ENCODE results near the gene SCMH1.

The SCMH1 gene

DNA sequence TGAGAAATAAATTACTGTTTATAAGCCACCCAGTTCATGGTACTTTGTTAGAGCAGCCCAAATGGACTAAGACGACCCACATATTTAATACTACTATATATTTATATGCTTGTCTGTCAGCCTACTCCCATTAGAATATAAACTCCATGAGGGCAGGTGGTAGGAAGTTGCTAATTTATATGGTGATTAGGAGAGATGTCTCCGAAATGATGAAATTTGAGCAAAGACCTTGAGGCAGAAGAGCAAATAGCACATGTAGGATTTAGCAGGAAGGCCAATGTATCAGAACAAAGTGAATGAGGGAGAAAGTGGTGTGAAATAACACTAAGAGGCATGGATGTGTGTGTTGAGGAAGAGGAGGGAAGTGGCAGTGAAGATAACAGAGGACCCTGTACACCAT lies 210.0 kb downstream of the SCMH1 start:
- no peak for DNase-seq (ENCODE audit: low read depth in 2 of 3, low spot score in 1 of 3)

GRCh38 chr1:41030872-41031616 lies 211.1 kb downstream of the SCMH1 start:
- DNase-seq (ENCODE audit: low read depth in 2 of 3, low spot score in 1 of 3), result no peak

DNA sequence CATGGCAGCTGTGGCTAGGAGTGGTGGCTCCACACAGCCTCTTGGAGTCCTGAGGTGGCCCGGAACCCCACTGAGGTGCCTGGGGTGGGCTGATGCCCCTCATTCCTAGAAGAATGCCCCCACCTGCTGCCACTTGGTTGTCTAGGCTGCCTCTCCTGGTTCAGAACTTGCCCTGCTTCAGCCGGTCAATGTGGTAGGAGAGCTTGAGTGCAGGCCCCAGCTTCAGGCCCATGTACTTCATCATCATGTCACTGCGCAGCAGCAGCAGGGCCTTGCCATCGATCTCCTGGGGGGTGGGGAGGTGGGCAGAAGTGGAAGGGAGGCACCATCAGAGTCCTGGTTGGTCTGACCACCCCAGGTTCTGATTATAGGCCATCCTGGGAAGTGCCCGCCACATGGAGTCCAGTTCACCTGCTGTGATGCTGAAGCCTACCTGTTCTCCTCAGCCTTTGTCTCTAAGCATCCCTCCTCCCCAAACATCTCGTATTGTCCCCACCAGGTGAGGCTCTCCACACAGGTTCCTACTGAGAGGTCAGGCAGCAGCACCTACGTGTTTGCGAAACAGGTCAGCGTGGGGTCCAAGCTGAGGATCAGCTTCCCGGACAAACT lies 214.0 kb downstream of the SCMH1 start:
- no peak for DNase-seq (ENCODE audit: low read depth in 2 of 3, low spot score in 1 of 3)

GRCh38 chr1:41025979-41026819 lies 215.9 kb downstream of the SCMH1 start:
- DNase-seq (ENCODE audit: low read depth in 2 of 3, low spot score in 1 of 3), result no peak

- no peak for DNase-seq (ENCODE audit: low read depth in 2 of 3, low spot score in 1 of 3)
These were observed 217.2 kb downstream of the SCMH1 start for GRCh38 chr1:41024953-41025352.

- DNase-seq (ENCODE audit: low read depth in 2 of 3, low spot score in 1 of 3), result no peak
These were observed 218.7 kb downstream of the SCMH1 start for GRCh38 chr1:41023279-41023990.

DNA sequence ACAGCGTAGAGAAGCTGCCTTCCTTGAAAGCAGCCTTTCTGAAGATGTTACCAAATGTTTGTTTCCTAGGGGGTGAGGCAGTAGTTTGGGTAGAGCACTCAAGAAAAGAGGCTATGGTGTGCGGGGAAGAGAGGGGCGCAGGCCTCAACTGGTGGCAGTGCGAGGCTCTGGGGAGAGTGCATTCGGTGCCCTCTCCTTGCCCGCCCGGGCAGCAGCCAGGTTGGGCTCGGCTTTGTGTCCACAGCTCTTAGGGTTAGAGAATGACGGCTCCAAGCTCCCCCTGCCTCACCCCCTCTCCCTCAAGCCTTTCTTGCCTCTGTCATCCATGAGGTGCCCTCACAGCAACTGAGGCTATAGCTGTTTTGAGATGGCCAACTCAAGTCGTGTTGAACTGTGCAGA lies 219.7 kb downstream of the SCMH1 start:
- no peak for DNase-seq (ENCODE audit: low read depth in 2 of 3, low spot score in 1 of 3)

DNA sequence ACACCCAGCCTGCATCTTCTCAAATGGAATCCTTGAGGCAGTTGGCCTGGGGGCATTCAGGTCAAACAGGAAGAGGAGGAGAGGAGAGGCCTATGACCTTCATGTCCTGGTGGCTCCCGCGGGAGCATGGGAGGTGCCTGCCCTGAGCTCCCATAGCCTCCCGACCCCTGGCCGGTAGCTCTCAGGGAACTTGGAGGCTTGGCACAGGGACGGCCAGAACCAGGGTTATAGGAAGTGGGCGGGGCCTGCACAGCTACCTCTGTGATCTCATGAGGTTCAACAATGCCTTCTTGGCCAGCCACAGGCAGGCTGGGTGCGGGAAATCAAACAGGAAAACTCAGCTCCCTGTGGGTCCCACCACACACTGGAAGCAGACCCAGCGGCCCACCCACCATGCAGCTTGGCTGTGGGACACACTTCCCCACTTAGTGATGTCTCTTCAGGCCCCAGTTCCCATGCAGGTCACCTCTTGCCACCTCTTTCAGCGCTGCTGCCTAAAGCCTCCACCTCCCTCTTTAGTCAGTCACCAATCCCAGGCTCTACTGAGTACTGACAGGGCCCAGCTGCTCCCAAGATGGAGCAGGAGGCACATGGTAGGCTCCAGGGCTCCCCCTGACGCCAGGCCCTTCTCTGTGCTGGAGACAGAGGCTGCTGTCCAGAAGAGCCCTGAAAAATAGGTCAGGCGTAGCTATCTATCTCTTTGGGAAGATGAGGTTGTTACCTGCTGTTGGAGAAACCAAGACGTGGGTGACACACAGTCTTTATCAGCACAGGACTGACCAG lies 220.4 kb downstream of the SCMH1 start, which contains the start of gene SLFNL1:
Gene SLFNL1, minus strand, starts transcription at position 200 of the 783 bp plus-strand sequence. CDS start 1,065 bp downstream, outside the sequence.
- DNase-seq (ENCODE audit: low read depth in 2 of 3, low spot score in 1 of 3), result no peak

DNA sequence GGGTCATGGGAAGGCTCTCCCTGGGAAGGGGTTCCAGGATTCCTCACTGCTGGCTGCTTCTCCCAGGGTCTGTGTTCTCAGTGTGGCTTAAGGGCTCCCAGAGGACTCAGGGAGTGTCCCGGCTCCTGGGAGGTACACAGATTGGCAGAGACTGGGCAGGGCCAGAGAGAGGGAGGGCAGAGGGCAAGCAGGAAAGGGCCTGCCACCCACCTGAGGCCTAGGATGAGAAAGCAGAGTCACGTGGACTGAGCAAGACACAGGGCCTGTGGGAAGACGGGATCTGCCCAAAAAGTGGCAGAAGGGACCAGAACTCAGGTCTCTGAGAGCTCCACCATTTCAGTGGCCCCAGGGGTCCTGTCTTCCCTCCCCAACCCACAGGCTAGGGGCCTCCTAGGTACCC lies 221.5 kb downstream of the SCMH1 start:
- no peak for DNase-seq (ENCODE audit: low read depth in 2 of 3, low spot score in 1 of 3)

DNA sequence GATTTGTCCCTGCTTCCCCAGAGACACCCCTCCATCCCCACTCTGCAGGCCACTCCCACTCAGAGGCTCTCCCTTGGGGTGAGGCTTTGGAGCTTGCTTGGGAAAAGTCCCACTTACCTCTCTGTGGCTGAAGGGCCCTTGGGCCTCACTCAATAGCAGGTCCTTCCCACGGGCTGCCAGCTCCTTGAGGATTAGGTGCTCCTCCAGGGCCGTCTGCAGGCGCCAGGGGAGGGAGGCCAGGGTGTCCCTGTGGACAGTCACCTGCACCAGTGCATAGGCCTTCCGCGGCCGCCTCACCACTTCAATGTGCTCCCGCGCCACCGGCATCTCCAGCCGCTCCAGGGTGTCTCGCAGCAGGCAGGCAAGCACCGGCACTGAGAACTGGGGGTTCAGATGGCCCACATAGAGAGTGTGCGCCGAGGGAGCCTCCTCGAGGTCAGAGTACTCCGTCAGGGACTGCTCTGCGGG lies 222.0 kb downstream of the SCMH1 start:
- DNase-seq (ENCODE audit: low read depth in 2 of 3, low spot score in 1 of 3), result no peak

- DNase-seq (ENCODE audit: low read depth in 2 of 3, low spot score in 1 of 3), result no peak
These were observed 222.8 kb downstream of the SCMH1 start for GRCh38 chr1:41019353-41019745.

DNA sequence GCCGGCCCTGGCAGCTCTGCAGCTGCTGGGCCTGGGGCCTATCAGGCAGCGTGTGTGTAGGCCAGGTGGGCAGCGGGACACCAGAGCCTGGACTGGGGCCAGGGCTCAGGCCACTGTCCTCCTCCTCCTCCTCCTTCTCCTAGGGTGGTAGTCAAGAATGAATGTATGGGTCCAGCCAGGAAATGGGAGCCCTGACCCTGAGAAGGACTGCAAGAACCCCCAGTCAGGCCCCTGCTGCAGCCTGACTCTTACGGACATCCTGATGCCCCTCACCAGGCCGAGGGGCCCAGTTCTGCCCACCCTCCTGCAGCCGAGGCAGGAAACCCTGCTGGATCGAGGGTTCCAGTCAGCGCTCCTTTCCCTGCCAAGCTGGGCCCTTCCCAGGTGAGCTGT lies 224.1 kb downstream of the SCMH1 start:
- no peak for DNase-seq (ENCODE audit: low read depth in 2 of 3, low spot score in 1 of 3)

DNA sequence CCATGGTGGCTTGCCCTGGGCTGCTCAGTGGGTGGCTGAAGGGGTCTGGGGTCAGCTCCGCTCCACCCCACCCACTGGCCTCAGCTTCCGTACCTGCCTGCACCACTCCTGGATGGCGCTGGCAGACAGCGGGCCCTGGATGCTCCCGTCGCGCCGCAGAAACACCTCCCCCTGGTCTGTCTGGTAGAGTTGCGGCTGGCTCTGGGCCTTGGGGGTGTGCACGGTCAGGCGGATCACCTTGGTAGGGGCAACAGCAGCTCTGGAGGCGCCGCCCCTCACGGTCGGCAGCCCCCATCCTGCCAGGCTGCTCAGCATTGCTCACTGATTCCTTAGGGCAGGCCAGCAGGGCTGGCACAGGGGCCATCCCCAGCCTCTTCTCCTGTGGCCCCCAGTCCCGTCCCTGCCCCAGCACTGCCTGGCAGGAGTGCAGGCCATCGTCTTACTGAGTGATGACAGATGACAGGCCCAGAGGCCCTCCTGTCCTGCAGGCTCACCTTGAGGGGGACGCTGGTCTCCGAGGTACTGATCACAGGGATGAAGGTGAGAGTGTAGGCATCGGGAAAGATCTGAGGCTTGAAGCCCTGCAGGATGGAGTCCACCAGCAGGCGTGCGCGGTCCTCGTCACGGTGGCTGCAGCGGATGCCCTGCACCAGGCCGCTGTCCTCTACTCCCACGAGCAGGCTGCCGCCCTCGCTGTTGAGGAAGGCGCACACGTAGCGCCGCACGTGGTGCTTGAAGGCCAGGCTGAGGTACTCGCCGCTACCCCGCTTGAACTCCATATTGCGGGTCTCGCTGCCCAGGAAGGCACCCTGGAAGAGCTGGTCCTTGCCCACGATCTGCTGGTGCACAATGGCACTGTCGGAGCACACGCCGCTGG lies 224.7 kb downstream of the SCMH1 start:
- no peak for DNase-seq (ENCODE audit: low read depth in 2 of 3, low spot score in 1 of 3)

DNA sequence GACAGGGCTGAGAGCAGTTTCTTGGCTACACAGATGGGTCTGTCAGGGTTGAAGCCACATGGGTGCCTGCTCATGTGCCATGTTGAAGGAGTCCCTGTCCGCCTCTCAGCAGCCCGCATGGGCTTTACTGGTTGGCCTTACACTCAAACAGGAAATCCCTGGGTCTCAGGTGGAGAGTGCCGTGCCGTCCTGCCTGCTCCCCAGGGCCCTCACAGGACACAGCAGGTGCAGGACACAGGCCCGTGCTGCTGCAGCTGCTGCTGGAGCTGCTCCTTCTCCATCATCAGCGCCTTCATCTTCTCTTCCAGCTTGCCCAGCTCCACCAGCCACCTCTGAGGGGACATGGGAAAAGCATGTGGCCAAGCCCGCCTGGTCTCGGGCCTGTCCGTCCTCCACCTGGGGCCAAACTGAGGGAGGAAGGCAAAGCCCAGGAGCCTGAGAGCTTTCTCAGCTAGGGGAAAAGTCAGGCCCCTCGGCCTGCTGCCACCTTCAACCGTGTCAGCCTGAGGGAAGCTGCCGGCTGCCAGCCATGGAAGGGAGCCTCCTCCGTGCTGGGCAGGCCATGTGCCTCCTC lies 226.1 kb downstream of the SCMH1 start:
- DNase-seq (ENCODE audit: low read depth in 2 of 3, low spot score in 1 of 3), result no peak

DNA sequence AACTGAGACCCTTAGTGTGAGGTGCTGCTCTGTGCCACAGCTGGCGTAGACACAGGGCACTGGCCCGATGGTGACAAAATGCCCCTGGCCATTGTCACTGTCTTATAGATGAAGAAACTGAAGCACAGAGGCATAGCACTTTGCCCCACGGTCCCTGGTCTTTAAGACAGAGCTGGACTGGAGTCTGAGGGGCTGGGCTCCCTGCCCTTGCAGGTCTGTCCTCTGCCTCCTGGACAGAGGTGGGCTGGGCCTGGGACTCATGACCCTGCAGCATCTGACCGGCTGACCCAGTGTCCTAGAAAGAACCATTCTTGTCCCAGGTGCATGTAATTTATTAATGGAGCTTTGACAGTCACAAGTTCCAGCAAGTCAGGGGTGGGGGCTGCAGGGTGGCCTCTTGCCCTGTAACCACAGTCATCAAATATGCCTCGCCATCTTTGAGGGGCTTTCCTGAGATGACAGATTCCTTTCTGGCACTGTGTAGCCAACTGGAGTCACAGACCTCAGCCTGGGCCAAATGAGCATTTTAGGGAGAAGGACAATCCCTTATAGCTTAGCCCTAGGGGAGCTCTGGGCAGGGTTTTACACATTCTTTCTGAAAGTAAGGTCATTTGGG lies 226.7 kb downstream of the SCMH1 start:
- no peak for DNase-seq (ENCODE audit: low read depth in 2 of 3, low spot score in 1 of 3)

DNA sequence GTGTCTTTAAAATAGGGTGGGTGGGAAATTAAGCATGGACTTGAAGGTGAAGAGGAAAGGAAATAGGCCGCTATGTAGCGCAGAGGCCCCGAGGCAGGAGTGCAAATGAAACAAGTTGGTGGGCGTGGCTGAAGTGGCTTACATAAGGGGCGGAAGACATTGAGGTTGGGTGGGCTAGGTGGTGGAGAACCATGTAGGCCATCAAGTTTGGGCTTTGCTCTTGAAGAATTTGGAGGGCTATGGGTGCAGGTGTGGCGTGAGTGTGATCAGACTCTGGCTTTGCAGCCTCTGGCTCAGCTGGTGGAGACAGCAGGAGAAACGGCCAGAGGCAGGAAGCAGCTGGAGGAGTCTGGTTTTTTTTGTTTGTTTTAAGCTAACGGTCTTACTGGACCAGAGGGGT lies 227.2 kb downstream of the SCMH1 start:
- DNase-seq (ENCODE audit: low read depth in 2 of 3, low spot score in 1 of 3), result no peak

DNA sequence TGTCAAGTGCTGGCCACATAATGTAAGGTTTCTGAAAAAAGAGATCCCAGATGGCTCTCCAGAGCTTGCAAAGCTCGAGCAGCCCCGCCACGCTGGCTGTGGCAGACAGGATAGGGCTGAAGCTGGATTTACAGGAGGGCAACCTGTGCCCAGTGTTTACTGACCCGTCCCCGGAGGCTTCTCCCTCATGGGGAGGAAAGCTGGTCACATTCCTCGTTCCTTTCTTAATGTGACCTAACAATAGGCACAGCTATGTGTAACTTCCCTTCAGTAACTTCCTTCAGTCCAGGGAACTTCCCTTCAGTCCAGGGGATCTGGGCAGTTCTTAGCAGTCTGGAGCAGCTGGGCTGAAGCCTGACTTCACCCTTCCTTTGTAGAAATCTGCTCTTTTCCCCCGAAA lies 228.3 kb downstream of the SCMH1 start:
- no peak for DNase-seq (ENCODE audit: low read depth in 2 of 3, low spot score in 1 of 3)

GRCh38 chr1:41013024-41013423 lies 229.1 kb downstream of the SCMH1 start:
- DNase-seq (ENCODE audit: low read depth in 2 of 3, low spot score in 1 of 3), result no peak

GRCh38 chr1:41010345-41010744 lies 231.8 kb downstream of the SCMH1 start:
- no peak for DNase-seq (ENCODE audit: low read depth in 2 of 3, low spot score in 1 of 3)

Measured in stimulated activated CD4-positive, alpha-beta T cell treated with anti-CD3 and anti-CD28 coated beads, Interleukin-12 subunit alpha, Interleukin-12 subunit beta, amount 100 ng/mL, for 48 hours (primary cell).